Skeletal muscle tissue (tissue), 4 donors: ENCODE data around the gene DENND5A. TPM values are rescaled to one million over a fixed set of nuclear protein-coding genes. Genes with fewer than 3 reads are reported as not detected.
"Not testable (repeated sequence)": the region's sequence is repeated elsewhere in the genome, so short reads cannot be mapped to it uniquely, and the experiment has no call there.

Experiments used
- H3K27ac ChIP-seq: one replicate; pipeline ENCODE4 v1.7.0; 2013; ENCODE audit warnings: mild to moderate bottlenecking, low read depth, low read length, inconsistent platforms
- H3K27me3 ChIP-seq, 3 donors: one replicate each; pipeline ENCODE4 v1.7.0; 2013; ENCODE audit warnings: low read length in 3 of 3; ENCODE audit not compliant: control insufficient read depth in 3 of 3, insufficient read depth in 3 of 3
- H3K36me3 ChIP-seq, 3 donors: one replicate each; pipeline ENCODE4 v1.7.0; 2013; ENCODE audit warnings: low read length in 3 of 3; ENCODE audit not compliant: control insufficient read depth in 3 of 3, insufficient read depth in 3 of 3
- H3K4me1 ChIP-seq, 3 donors: one replicate each; pipeline ENCODE4 v1.7.0; 2013; ENCODE audit warnings: low read length in 3 of 3, mild to moderate bottlenecking in 3 of 3; ENCODE audit not compliant: control insufficient read depth in 3 of 3, insufficient read depth in 3 of 3
- H3K4me3 ChIP-seq, 3 donors: one replicate each; pipeline ENCODE4 v1.7.0; 2013; ENCODE audit warnings: low read length in 3 of 3
- H3K9ac ChIP-seq, 3 donors: one replicate each; pipeline ENCODE4 v1.7.0; 2013; ENCODE audit warnings: low read length in 3 of 3, mild to moderate bottlenecking in 3 of 3, moderate library complexity in 2 of 3, low read depth in 1 of 3
- H3K9me3 ChIP-seq, 3 donors: one replicate each; pipeline ENCODE4 v1.7.0; 2013; ENCODE audit warnings: low read length in 3 of 3; ENCODE audit not compliant: control insufficient read depth in 3 of 3
- total RNA-seq: library from RNA; depleted of rRNA; stranded (reverse); fragments of >200 nt; gene quantifications from one replicate; pipeline ENCODE4 v1.2.3, GENCODE V29; 2014
- donor health status: Osteomylitis.

The DENND5A gene
- total RNA-seq, 1 donor from 2014 or later: 118 TPM

DNA sequence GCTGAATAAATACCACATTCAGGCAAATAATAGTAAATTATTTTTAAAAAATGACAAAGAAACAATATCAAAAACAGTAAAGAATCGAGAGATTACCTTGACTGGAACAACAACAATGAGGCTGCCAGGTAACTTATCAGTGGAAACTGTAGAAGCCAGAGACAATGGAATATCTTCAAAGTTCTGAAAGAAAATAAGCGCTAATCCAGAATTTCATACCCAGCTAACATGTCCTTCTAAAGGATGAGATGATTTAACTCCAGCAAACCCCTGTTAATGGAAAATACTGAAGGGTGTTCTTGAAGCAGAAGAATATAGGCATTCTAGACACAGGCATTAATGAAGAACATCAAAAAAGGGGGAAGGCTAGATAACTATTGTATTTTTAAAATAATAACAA, 153.1 kb downstream of the DENND5A start:
- H3K36me3 ChIP-seq: peaks cover 0 to 4% (median 0%) of the 10 kb centered on the region in 3 donors
- H3K9me3 ChIP-seq: peaks cover 0 to 2% (median 1%) of the 10 kb centered on the region in 3 donors
- no peak overlapping the region for H3K9ac ChIP-seq
- H3K4me1 ChIP-seq: no peaks in the 10 kb centered on the region
- no peak overlapping the region for H3K27ac ChIP-seq
- H3K4me3 ChIP-seq: no peak overlapping the region
- H3K27me3 ChIP-seq: no peaks in the 10 kb centered on the region

DNA sequence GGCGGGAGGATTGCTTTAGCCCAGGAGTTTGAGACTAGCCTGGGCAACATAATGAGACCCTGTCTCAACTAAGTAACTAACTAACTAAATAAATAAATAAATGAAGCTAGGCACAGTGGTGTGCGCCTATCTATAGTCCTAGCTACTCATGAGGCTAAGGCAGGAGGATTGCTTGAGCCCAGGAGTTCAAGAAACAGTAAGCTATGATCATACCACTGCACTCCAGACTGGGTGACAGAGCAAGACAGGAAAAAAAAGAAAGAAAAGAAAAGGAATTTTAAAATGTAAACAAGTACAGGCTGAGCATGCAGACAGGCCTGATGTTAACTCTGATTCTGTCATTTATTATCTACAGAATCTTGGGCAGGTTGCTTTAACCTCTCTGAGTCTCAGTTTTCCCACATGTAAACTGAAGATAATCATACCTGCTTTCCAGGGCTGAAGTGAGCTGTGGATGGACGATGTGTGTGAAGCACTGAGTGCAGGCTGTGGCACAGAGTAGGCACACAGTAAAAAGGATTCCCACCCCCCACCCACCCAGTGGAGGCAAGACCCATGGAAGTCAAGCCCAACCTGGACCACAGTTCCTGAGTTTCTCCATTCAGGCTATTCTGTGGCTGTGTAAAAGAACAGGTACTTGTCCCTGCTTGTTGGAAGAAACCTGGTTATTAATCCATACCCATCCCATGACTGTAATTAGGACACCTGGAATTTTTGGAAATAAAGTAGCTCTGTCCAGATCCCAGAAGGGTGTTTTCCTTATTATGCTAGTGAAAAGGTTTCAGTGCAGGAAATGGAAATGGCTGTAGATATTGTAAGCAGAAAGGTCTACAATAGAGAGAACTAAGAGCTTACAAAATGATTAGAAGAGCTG, 155.1 kb downstream of the DENND5A start:
- Histone ChIP-seq H3K9me3 (peaks cover 0 to 2% (median 1%) of the 10 kb centered on the region in 3 donors), H3K36me3 (peaks cover 0 to 4% (median 0%) of the 10 kb centered on the region in 3 donors), H3K4me3 (no peak overlapping the region), H3K27me3 (no peaks in the 10 kb centered on the region), H3K27ac (no peak overlapping the region), H3K9ac (no peak overlapping the region), H3K4me1 (no peaks in the 10 kb centered on the region)

DNA sequence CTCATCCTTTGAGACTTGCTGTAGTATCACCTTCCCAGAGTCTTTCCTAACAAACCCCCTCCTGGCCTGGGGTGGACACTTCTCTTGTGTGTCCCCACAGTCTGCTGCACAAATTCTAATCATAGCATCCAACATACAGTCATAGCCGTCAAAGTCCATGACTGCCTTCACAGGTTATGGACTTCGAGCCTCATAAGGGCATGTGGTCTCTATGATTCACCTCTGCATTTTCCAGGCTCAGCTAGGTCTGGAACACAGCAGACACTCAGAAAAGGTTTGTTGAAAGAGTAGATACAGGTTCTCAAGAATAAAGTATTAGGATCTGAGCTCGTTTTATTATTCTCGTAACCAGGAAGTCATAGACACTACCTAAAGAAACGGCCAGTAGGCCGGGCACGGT, 160.6 kb downstream of the DENND5A start:
- Histone ChIP-seq H3K9ac (no peak overlapping the region), H3K27ac (no peak overlapping the region), H3K4me1 (no peaks in the 10 kb centered on the region), H3K9me3 (no peaks in the 10 kb centered on the region), H3K4me3 (no peak overlapping the region), H3K36me3 (no peaks in the 10 kb centered on the region), H3K27me3 (no peaks in the 10 kb centered on the region)

DNA sequence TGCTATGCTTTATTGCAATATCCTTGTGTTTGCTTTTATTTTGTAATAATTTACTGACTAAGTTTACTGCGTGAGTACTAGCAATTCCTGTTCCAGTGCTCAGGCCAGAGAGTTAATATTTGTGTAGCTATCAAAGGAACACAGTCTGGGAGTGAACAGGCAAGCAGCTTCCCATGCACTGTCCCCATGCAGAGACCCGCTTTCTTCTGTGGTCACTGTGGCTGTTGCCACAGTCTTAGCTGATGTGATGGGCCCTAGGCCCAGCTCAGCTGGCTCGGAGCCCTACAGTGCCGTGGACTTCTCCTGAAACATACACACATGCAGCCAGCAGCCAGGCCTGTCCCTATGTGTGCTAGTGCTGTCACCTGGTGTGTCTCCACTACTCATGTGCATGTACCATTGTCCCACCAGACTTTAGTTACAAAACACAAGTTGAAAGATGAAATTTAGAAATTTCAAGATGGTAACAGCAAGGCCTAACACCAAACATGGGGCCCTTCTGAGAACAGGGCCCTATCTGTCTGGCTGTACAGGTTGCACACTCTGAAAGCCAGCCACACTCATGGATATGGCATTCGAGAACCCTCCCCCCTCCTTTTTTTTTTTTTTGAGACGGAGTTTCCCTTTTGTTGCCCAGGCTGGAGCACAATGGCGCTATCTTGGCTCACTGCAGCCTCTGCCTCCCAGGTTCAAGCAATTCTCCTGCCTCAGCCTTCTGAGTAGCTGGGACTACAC, 161.4 kb downstream of the DENND5A start:
- Histone ChIP-seq H3K27ac (no peak overlapping the region), H3K36me3 (no peaks in the 10 kb centered on the region), H3K4me3 (no peak overlapping the region), H3K4me1 (no peaks in the 10 kb centered on the region), H3K9me3 (no peaks in the 10 kb centered on the region), H3K9ac (no peak overlapping the region), H3K27me3 (no peaks in the 10 kb centered on the region)

DNA sequence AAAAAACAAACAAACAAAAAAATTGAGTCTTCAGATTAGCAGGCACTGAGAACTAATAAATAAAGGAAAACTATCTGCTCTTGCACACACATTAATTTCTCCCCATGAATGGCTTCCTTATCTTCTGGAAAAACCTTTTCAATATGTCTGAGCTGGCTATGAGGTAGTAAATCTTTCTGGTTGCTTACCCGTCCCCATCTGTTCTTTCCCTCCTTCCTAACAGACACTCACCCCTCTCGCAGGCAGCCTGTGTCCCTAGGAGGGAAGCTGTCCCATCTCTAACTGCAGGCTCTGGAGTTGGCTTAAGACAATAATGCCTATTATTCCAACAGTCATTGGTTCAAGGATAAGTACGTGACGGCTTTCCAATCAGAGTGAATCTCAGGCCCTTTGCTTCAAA, 165.5 kb downstream of the DENND5A start:
- no peaks in the 10 kb centered on the region for H3K36me3 ChIP-seq
- H3K9ac ChIP-seq: no peak overlapping the region
- H3K4me1 ChIP-seq: no peaks in the 10 kb centered on the region
- no peak overlapping the region for H3K4me3 ChIP-seq
- peaks cover 0 to 10% (median 0%) of the 10 kb centered on the region in 3 donors for H3K27me3 ChIP-seq
- no peaks in the 10 kb centered on the region for H3K9me3 ChIP-seq
- no peak overlapping the region for H3K27ac ChIP-seq

DNA sequence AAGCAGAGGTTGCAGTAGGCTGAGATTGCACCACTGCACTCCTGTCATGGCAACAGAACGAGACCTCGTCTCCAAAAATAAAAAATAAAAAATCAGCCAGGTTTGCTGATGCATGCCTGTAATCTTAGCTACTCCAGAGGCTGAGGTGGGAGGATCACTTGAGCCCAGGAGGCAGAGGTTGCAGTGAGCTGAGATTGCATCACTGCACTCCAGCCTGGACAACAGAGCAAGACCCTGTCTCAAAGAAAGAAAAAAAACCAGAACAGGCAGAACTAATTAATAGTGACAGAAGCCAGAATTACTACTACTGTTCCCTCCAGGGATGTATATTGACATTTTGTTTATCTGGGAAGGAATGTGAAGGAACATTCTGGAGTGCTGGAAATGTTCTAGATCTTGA, 166.7 kb downstream of the DENND5A start:
- not testable (repeated sequence) for H3K36me3 ChIP-seq, H3K9me3 ChIP-seq, H3K4me1 ChIP-seq, H3K4me3 ChIP-seq, H3K9ac ChIP-seq, H3K27ac ChIP-seq
- peaks cover 0 to 15% (median 0%) of the 10 kb centered on the region in 3 donors for H3K27me3 ChIP-seq

DNA sequence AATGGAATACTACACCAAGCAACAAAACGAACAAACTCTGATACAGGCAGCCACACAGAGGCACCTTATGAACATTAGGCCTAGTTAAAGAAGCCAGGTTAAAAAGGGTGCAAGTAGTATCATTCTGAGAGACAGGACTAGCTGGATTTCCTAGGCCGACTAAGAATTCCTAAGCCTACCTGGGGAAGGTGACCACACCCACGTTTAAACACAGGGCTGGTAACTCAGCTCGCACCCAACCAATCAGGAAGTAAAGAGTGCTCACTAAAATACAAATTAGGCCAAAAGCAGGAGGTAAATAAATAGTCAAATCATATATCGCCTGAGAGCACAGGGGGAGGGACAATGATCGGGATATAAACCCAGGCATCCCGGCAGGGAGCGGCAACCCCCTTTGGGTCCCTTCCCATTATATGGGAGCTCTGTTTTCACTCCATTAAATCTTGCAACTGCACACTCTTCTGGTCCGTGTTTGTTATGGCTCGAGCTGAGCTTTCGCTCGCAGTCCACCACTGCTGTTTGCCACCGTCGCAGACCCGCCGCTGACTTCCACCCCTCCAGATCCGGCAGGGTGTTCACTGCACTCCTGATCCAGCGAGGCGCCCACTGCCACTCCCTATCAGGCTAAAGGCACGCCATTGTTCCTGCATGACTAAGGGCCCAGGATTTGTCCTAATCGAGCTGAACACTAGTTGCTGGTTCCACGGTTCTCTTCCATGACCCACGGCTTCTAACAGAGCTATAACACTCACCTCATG, 167.8 kb downstream of the DENND5A start:
- peaks cover 0 to 23% (median 4%) of the 10 kb centered on the region in 3 donors for H3K27me3 ChIP-seq

DNA sequence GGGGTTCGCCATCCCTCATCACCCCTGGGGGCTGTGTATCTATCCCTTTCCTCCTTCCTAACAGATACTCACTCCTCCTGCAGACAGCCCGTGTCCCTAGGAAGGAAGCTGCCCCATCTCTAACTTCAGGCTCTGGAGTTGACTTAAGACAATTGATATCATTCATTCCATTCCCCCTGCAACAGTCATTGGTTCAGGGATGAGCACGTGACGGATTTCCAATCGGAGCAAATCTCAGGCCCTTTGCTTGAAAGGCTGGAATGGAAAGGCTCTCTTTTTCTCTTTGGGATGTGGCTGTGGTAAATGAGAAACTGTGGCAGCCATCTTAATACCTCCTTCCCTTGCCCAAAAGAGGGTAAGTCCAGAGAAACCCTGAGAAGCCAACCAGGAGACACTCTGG, 168.7 kb downstream of the DENND5A start:
- Histone ChIP-seq H3K4me3 (no peak overlapping the region), H3K4me1 (peaks cover 0 to 7% (median 2%) of the 10 kb centered on the region in 3 donors), H3K36me3 (no peaks in the 10 kb centered on the region), H3K27me3 (peaks cover 0 to 30% (median 11%) of the 10 kb centered on the region in 3 donors), H3K27ac (no peak overlapping the region), H3K9me3 (no peaks in the 10 kb centered on the region), H3K9ac (no peak overlapping the region)

More for the DNA sequence above, 167.8 kb downstream of the DENND5A start:
- not testable (repeated sequence) for H3K9ac ChIP-seq, H3K9me3 ChIP-seq, H3K27ac ChIP-seq, H3K4me3 ChIP-seq, H3K36me3 ChIP-seq, H3K4me1 ChIP-seq

DNA sequence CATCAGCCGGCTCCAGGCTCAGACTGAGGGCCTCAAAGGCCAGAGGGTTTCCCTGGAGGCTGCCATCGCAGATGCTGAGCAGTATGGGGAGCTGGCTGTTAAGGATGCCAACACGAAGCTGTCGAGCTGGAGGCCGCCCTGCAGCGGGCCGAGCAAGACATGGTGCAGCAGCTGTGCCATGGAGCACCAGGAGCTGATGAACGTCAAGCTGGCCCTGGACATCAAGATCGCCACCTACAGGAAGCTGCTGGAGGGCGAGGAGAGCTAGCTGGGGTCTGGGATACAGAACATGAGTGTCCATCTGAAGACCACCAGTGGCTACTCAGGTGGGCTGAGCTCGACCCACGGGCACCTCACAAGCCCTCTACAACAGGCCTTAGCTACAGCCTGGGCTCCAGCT, 169.7 kb downstream of the DENND5A start:
- peaks cover 0 to 38% (median 11%) of the 10 kb centered on the region in 3 donors for H3K27me3 ChIP-seq

More for the DNA sequence above, 169.7 kb downstream of the DENND5A start:
- H3K36me3 ChIP-seq: no peaks in the 10 kb centered on the region
- H3K9ac ChIP-seq: no peak overlapping the region
- H3K27ac ChIP-seq: no peak overlapping the region
- H3K4me3 ChIP-seq: no peak overlapping the region
- peaks cover 0 to 7% (median 2%) of the 10 kb centered on the region in 3 donors for H3K4me1 ChIP-seq
- H3K9me3 ChIP-seq: no peaks in the 10 kb centered on the region
